Measurements from ENCODE around the gene ANKLE1.

ANKLE1 gene

GRCh38 chr19:17309198-17309964, 27.7 kb downstream of the ANKLE1 start, which contains the start of gene DDA1:
Gene DDA1, plus strand, starts transcription at chr19:17309563. Its CDS starts 92 bp downstream, at chr19:17309655.
- peak; percentile 100 for DNase-seq

- no peak for DNase-seq
Observed at GRCh38 chr19:17309965-17310461, 28.3 kb downstream of the ANKLE1 start.

- DNase-seq = no peak
Observed at GRCh38 chr19:17311455-17312188, 29.9 kb downstream of the ANKLE1 start.

GRCh38 chr19:17312189-17313113, 30.8 kb downstream of the ANKLE1 start:
- no peak for DNase-seq

GRCh38 chr19:17314007-17314593, 32.4 kb downstream of the ANKLE1 start:
- DNase-seq = no peak

GRCh38 chr19:17318966-17319365, 37.3 kb downstream of the ANKLE1 start:
- DNase-seq = no peak

GRCh38 chr19:17319473-17320238, 38.0 kb downstream of the ANKLE1 start:
- DNase-seq = no peak

GRCh38 chr19:17320435-17320834, 38.7 kb downstream of the ANKLE1 start:
- DNase-seq = no peak

GRCh38 chr19:17321655-17322489, 40.2 kb downstream of the ANKLE1 start:
- no peak for DNase-seq

- no peak for DNase-seq
Observed at GRCh38 chr19:17322854-17323253, 41.2 kb downstream of the ANKLE1 start.

GRCh38 chr19:17323300-17323963, 41.7 kb downstream of the ANKLE1 start:
- DNase-seq = no peak

GRCh38 chr19:17323964-17324332, 42.2 kb downstream of the ANKLE1 start:
- no peak for DNase-seq

- DNase-seq = no peak
Observed at GRCh38 chr19:17324357-17325114, 42.8 kb downstream of the ANKLE1 start.

- no peak for DNase-seq
Observed at GRCh38 chr19:17325133-17325532, 43.4 kb downstream of the ANKLE1 start.

- no peak for DNase-seq
Observed at GRCh38 chr19:17325881-17326594, 44.3 kb downstream of the ANKLE1 start.

- DNase-seq = no peak
Observed at GRCh38 chr19:17326595-17326966, 44.9 kb downstream of the ANKLE1 start.

GRCh38 chr19:17327068-17327653, 45.5 kb downstream of the ANKLE1 start:
- DNase-seq = no peak
